CD8-positive, alpha-beta memory T cell (primary cell): ENCODE data around the gene ARRDC4. TPM values are rescaled to one million over a fixed set of nuclear protein-coding genes. Genes with fewer than 3 reads are reported as not detected.

Source experiments
- CTCF ChIA-PET: fragments of 350-600 bp; sonication (Branson Sonifier 250); formaldehyde crosslinking; loops from one replicate; lab custom pipeline; 2021; ENCODE audit warnings: antibody characterized with exemption; lab: Charles Lee
- POLR2A ChIA-PET: fragments of 350-600 bp; sonication (Branson Sonifier 250); formaldehyde crosslinking; loops from one replicate; lab custom pipeline; 2021; ENCODE audit warnings: antibody characterized with exemption; lab: Charles Lee
- DNase-seq, 5 donors: peaks; one replicate each; pipeline versions ENCODE4 v3.0.0 to v3.0.0-alpha.2; 2020 to 2022; ENCODE audit warnings: mixed read lengths in 1 of 5
- H3K27ac ChIP-seq: one replicate; pipeline ENCODE4 v1.7.0; 2013; ENCODE audit warnings: low read depth, mild to moderate bottlenecking, low read length, moderate library complexity
- H3K27me3 ChIP-seq: 2 replicates; pipeline ENCODE4 v1.7.0; 2013; ENCODE audit warnings: low read length, mild to moderate bottlenecking; ENCODE audit not compliant: insufficient read depth, poor library complexity, severe bottlenecking
- H3K36me3 ChIP-seq: 2 replicates; pipeline ENCODE4 v1.7.0; 2013; ENCODE audit warnings: mild to moderate bottlenecking, low read length, moderate library complexity; ENCODE audit not compliant: insufficient read depth
- H3K4me1 ChIP-seq: 2 replicates; pipeline ENCODE4 v1.7.0; 2013; ENCODE audit warnings: mild to moderate bottlenecking, low read length, moderate library complexity; ENCODE audit not compliant: insufficient read depth
- H3K4me3 ChIP-seq: 2 replicates; pipeline ENCODE4 v1.7.0; 2013; ENCODE audit warnings: mild to moderate bottlenecking, low read length
- H3K9me3 ChIP-seq: 2 replicates; pipeline ENCODE4 v1.7.0; 2013; ENCODE audit warnings: mild to moderate bottlenecking, low read length
- H3K27ac Mint-ChIP-seq, 8 donors: one replicate each; pipeline ENCODE4 v1.8.0; 2020 to 2021; ENCODE audit warnings: mixed read lengths in 8 of 8, mild to moderate bottlenecking in 6 of 8, inconsistent platforms in 3 of 8, moderate library complexity in 3 of 8
- H3K27me3 Mint-ChIP-seq, 2 donors: one replicate each; pipeline ENCODE4 v1.8.0; 2020 to 2021; ENCODE audit warnings: mixed read lengths in 2 of 2, mild to moderate bottlenecking in 1 of 2, moderate library complexity in 1 of 2
- H3K36me3 Mint-ChIP-seq, 3 donors: one replicate each; pipeline ENCODE4 v1.8.0; 2020 to 2021; ENCODE audit warnings: mixed read lengths in 3 of 3, inconsistent platforms in 1 of 3, mild to moderate bottlenecking in 1 of 3
- H3K4me1 Mint-ChIP-seq, 3 donors: one replicate each; pipeline ENCODE4 v1.8.0; 2020 to 2021; ENCODE audit warnings: mixed read lengths in 3 of 3, inconsistent platforms in 1 of 3, mild to moderate bottlenecking in 1 of 3
- H3K4me3 Mint-ChIP-seq, 7 donors: one replicate each; pipeline ENCODE4 v1.8.0; 2020 to 2021; ENCODE audit warnings: mixed read lengths in 7 of 7, mild to moderate bottlenecking in 6 of 7, moderate library complexity in 4 of 7, inconsistent platforms in 2 of 7
- H3K9me3 Mint-ChIP-seq, 5 donors: one replicate each; pipeline ENCODE4 v1.8.0; 2020 to 2022; ENCODE audit warnings: mixed read lengths in 5 of 5, mild to moderate bottlenecking in 3 of 5, moderate library complexity in 2 of 5, inconsistent platforms in 1 of 5
- polyA plus RNA-seq: library from polyadenylated mRNA; unstranded; fragments of 300-500 nt; fragmentation: Illumina TruSeq; gene quantifications from one replicate; pipeline ENCODE4 v1.2.3, GENCODE V29; 2021
- total RNA-seq, 2 experiments: library from RNA; stranded (reverse); gene quantifications; one replicate each; pipeline ENCODE4 v1.2.3, GENCODE V29; 2021

Gene ARRDC4
- total and polyA plus RNA-seq, 3 experiments from 2014 or later = 0.31 to 0.78 (median 0.51) TPM

GRCh38 chr15:97967881-97968280 lies 7.4 kb downstream of the ARRDC4 start:
- H3K27me3 ChIP-seq = no peaks in the 10 kb centered on the region
- no peaks in the 10 kb centered on the region for H3K27me3 Mint-ChIP-seq
- CTCF ChIA-PET = no interaction called here
- H3K4me1 ChIP-seq = no peaks in the 10 kb centered on the region
- no peak overlapping the region for H3K27ac ChIP-seq
- H3K9me3 Mint-ChIP-seq = peaks cover 0 to 7% (median 3%) of the 10 kb centered on the region in 5 donors
- H3K36me3 ChIP-seq = no peaks in the 10 kb centered on the region
- H3K4me3 Mint-ChIP-seq = no peak overlapping the region
- H3K9me3 ChIP-seq = no peaks in the 10 kb centered on the region
- H3K27ac Mint-ChIP-seq = no peak overlapping the region
- H3K4me1 Mint-ChIP-seq = no peaks in the 10 kb centered on the region
- DNase-seq = no peak
- H3K36me3 Mint-ChIP-seq = peaks cover 0 to 2% (median 0%) of the 10 kb centered on the region in 3 donors
- POLR2A ChIA-PET = no interaction called here
- H3K4me3 ChIP-seq = no peak overlapping the region

GRCh38 chr15:97968380-97968779 lies 7.9 kb downstream of the ARRDC4 start:
- no peak overlapping the region for H3K4me3 Mint-ChIP-seq
- H3K27ac ChIP-seq = no peak overlapping the region
- CTCF ChIA-PET = no interaction called here

GRCh38 chr15:97972366-97972765 lies 11.9 kb downstream of the ARRDC4 start:
- ChIA-PET POLR2A (no interaction called here), CTCF (no interaction called here)
- no peaks in the 10 kb centered on the region for H3K4me1 Mint-ChIP-seq
- no peak overlapping the region for H3K4me3 Mint-ChIP-seq
- H3K9me3 Mint-ChIP-seq = peaks cover 0 to 3% (median 2%) of the 10 kb centered on the region in 5 donors
- H3K4me1 ChIP-seq = no peaks in the 10 kb centered on the region
- H3K27ac Mint-ChIP-seq = no peak overlapping the region
- H3K9me3 ChIP-seq = no peaks in the 10 kb centered on the region
- DNase-seq = no peak
- no peak overlapping the region for H3K27ac ChIP-seq
- H3K36me3 ChIP-seq = no peaks in the 10 kb centered on the region
- H3K27me3 ChIP-seq = no peaks in the 10 kb centered on the region
- H3K27me3 Mint-ChIP-seq = no peaks in the 10 kb centered on the region
- H3K36me3 Mint-ChIP-seq = peaks cover 0 to 2% (median 0%) of the 10 kb centered on the region in 3 donors
- no peak overlapping the region for H3K4me3 ChIP-seq

More at GRCh38 chr15:97968380-97968779, 7.9 kb downstream of the ARRDC4 start:
- H3K36me3 Mint-ChIP-seq = peaks cover 0 to 2% (median 0%) of the 10 kb centered on the region in 3 donors
- H3K4me1 ChIP-seq = no peaks in the 10 kb centered on the region
- H3K4me1 Mint-ChIP-seq = no peaks in the 10 kb centered on the region
- H3K36me3 ChIP-seq = no peaks in the 10 kb centered on the region
- H3K27me3 Mint-ChIP-seq = no peaks in the 10 kb centered on the region
- H3K9me3 ChIP-seq = no peaks in the 10 kb centered on the region
- no peaks in the 10 kb centered on the region for H3K27me3 ChIP-seq
- no peak overlapping the region for H3K27ac Mint-ChIP-seq
- H3K9me3 Mint-ChIP-seq = peaks cover 0 to 6% (median 3%) of the 10 kb centered on the region in 5 donors
- POLR2A ChIA-PET = no interaction called here
- H3K4me3 ChIP-seq = no peak overlapping the region
- DNase-seq = no peak

GRCh38 chr15:97976129-97976528 lies 15.6 kb downstream of the ARRDC4 start:
- H3K4me3 ChIP-seq = no peak overlapping the region
- H3K4me1 ChIP-seq = peaks cover under 1% of the 10 kb centered on the region
- H3K9me3 ChIP-seq = no peaks in the 10 kb centered on the region
- no peaks in the 10 kb centered on the region for H3K27me3 ChIP-seq
- ChIA-PET CTCF (no interaction called here), POLR2A (no interaction called here)
- no peaks in the 10 kb centered on the region for H3K36me3 Mint-ChIP-seq
- DNase-seq = no peak
- no peak overlapping the region for H3K4me3 Mint-ChIP-seq
- no peaks in the 10 kb centered on the region for H3K4me1 Mint-ChIP-seq
- H3K9me3 Mint-ChIP-seq = peaks cover 2 to 3% (median 3%) of the 10 kb centered on the region in 5 donors
- H3K27me3 Mint-ChIP-seq = no peaks in the 10 kb centered on the region
- no peak overlapping the region for H3K27ac ChIP-seq
- H3K27ac Mint-ChIP-seq = no peak overlapping the region
- no peaks in the 10 kb centered on the region for H3K36me3 ChIP-seq

GRCh38 chr15:97976766-97977503 lies 16.4 kb downstream of the ARRDC4 start:
- Mint-ChIP-seq H3K4me3 (no peak overlapping the region), H3K27ac (no peak overlapping the region), H3K27me3 (no peaks in the 10 kb centered on the region), H3K36me3 (no peaks in the 10 kb centered on the region), H3K9me3 (peaks cover 0 to 4% (median 3%) of the 10 kb centered on the region in 5 donors), H3K4me1 (no peaks in the 10 kb centered on the region)
- Histone ChIP-seq H3K4me3 (no peak overlapping the region), H3K36me3 (no peaks in the 10 kb centered on the region), H3K4me1 (peaks cover 9% of the 10 kb centered on the region), H3K9me3 (no peaks in the 10 kb centered on the region), H3K27me3 (no peaks in the 10 kb centered on the region), H3K27ac (no peak overlapping the region)
- ChIA-PET POLR2A (no interaction called here), CTCF (interaction anchor here (1.2 kb wide), 1 partner anchor 10 kb away, joined by 4 read pairs; no protein-coding TSS in a partner anchor)
- DNase-seq = no peak

- Mint-ChIP-seq H3K4me1 (no peaks in the 10 kb centered on the region), H3K27ac (no peak overlapping the region), H3K4me3 (no peak overlapping the region), H3K36me3 (no peaks in the 10 kb centered on the region), H3K9me3 (peaks cover 0 to 5% (median 3%) of the 10 kb centered on the region in 5 donors), H3K27me3 (no peaks in the 10 kb centered on the region)
- H3K27ac ChIP-seq = no peak overlapping the region
- CTCF ChIA-PET = interaction anchor here (1.2 kb wide), 1 partner anchor 11 kb away, joined by 4 read pairs; no protein-coding TSS in a partner anchor
- no peak for DNase-seq
- peaks cover 10% of the 10 kb centered on the region for H3K4me1 ChIP-seq
- POLR2A ChIA-PET = no interaction called here
- no peak overlapping the region for H3K4me3 ChIP-seq
- H3K9me3 ChIP-seq = no peaks in the 10 kb centered on the region
- H3K36me3 ChIP-seq = no peaks in the 10 kb centered on the region
- H3K27me3 ChIP-seq = no peaks in the 10 kb centered on the region
Observed at GRCh38 chr15:97977734-97978133, 17.2 kb downstream of the ARRDC4 start.

- no peaks in the 10 kb centered on the region for H3K36me3 ChIP-seq
- ChIA-PET CTCF (no interaction called here), POLR2A (no interaction called here)
- peaks cover 10% of the 10 kb centered on the region for H3K4me1 ChIP-seq
- H3K27me3 ChIP-seq = no peaks in the 10 kb centered on the region
- H3K27me3 Mint-ChIP-seq = no peaks in the 10 kb centered on the region
- no peak overlapping the region for H3K27ac Mint-ChIP-seq
- H3K9me3 Mint-ChIP-seq = peaks cover 0 to 5% (median 3%) of the 10 kb centered on the region in 5 donors
- no peak overlapping the region for H3K27ac ChIP-seq
- no peak overlapping the region for H3K4me3 ChIP-seq
- no peaks in the 10 kb centered on the region for H3K4me1 Mint-ChIP-seq
- DNase-seq = no peak
- no peak overlapping the region for H3K4me3 Mint-ChIP-seq
- no peaks in the 10 kb centered on the region for H3K9me3 ChIP-seq
- no peaks in the 10 kb centered on the region for H3K36me3 Mint-ChIP-seq
Observed at GRCh38 chr15:97978401-97979139, 18.1 kb downstream of the ARRDC4 start.

- Histone ChIP-seq H3K4me1 (peaks cover 10% of the 10 kb centered on the region), H3K4me3 (no peak overlapping the region), H3K9me3 (no peaks in the 10 kb centered on the region), H3K27ac (no peak overlapping the region), H3K27me3 (no peaks in the 10 kb centered on the region), H3K36me3 (no peaks in the 10 kb centered on the region)
- Mint-ChIP-seq H3K4me1 (no peaks in the 10 kb centered on the region), H3K4me3 (no peak overlapping the region), H3K9me3 (peaks cover 0 to 5% (median 3%) of the 10 kb centered on the region in 5 donors), H3K27ac (no peak overlapping the region), H3K36me3 (no peaks in the 10 kb centered on the region), H3K27me3 (no peaks in the 10 kb centered on the region)
- DNase-seq = no peak
- ChIA-PET POLR2A (no interaction called here), CTCF (no interaction called here)
Observed at GRCh38 chr15:97979140-97979520, 18.6 kb downstream of the ARRDC4 start.
